ENCODE results near the gene FAM107B. TPM values are rescaled to one million over a fixed set of nuclear protein-coding genes. Genes with fewer than 3 reads are reported as not detected.
"Not testable (repeated sequence)": the region's sequence is repeated elsewhere in the genome, so short reads cannot be mapped to it uniquely, and the experiment has no call there.

The FAM107B gene
- total RNA-seq, 1 experiment from 2014 or later = 41.3 TPM

DNA sequence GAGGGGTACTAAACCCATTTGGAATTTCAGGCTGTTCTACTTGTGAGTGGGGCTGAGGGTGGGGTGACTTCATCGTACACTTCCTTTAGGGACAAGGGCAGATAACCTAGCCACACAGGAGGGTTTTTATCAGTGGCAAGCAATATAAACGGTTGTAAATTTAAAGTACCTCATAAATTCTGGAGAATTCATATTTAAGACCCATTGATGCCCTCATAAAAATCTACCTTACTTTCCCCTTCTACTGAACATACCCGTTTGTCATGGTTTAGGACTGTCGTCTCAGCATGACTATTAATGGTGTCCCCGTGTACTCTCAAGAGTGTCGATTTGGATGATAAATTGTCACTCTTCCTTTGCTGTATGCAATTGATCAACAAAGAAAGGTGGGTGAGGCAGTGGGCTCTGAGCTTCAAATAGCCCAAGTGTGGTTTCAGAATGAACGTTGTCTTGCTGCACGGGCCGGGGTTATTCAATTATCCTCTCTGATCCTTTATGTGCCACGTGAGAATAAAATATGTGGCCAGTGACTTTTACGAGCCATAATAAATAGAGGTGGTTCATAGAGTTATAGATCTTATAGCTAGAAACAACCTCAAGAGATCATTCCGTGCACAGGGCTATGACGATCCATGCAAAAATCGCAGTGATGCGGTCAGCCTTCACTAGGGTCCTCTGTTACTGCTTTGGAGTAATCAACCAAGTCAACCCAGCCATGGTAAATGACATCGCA is 82.2 kb downstream of the FAM107B start:
- intact Hi-C loops (cut with micrococcal nuclease) = no loop called here
- Mint-ChIP-seq H3K27ac (ENCODE audit: low read depth, unreplicated experiment) (no peak overlapping the region), H3K27me3 (ENCODE audit: insufficient read depth, unreplicated experiment) (no peaks in the 10 kb centered on the region), H3K4me3 (ENCODE audit: unreplicated experiment) (no peak overlapping the region), H3K36me3 (ENCODE audit: insufficient read depth, unreplicated experiment) (no peaks in the 10 kb centered on the region), H3K9me3 (ENCODE audit: unreplicated experiment) (no peaks in the 10 kb centered on the region), H3K4me1 (ENCODE audit: insufficient read depth, unreplicated experiment) (no peaks in the 10 kb centered on the region)
- CTCF ChIA-PET = interaction anchor here (0.6 to 1.1 kb wide), 2 partner anchors 8 to 22 kb away, joined by 3 to 4 read pairs; no protein-coding TSS in a partner anchor
- DNase-seq (ENCODE audit: unreplicated experiment) = no peak
- TF ChIP-seq, protein P1, sequence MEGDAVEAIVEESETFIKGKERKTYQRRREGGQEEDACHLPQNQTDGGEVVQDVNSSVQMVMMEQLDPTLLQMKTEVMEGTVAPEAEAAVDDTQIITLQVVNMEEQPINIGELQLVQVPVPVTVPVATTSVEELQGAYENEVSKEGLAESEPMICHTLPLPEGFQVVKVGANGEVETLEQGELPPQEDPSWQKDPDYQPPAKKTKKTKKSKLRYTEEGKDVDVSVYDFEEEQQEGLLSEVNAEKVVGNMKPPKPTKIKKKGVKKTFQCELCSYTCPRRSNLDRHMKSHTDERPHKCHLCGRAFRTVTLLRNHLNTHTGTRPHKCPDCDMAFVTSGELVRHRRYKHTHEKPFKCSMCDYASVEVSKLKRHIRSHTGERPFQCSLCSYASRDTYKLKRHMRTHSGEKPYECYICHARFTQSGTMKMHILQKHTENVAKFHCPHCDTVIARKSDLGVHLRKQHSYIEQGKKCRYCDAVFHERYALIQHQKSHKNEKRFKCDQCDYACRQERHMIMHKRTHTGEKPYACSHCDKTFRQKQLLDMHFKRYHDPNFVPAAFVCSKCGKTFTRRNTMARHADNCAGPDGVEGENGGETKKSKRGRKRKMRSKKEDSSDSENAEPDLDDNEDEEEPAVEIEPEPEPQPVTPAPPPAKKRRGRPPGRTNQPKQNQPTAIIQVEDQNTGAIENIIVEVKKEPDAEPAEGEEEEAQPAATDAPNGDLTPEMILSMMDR (IDR thresholded peaks at IDR 0.05; ENCODE audit: unreplicated experiment) = no peak
- POLR2A ChIA-PET = no interaction called here
- BruUV-seq (replicated peaks) = no TSS peak

DNA sequence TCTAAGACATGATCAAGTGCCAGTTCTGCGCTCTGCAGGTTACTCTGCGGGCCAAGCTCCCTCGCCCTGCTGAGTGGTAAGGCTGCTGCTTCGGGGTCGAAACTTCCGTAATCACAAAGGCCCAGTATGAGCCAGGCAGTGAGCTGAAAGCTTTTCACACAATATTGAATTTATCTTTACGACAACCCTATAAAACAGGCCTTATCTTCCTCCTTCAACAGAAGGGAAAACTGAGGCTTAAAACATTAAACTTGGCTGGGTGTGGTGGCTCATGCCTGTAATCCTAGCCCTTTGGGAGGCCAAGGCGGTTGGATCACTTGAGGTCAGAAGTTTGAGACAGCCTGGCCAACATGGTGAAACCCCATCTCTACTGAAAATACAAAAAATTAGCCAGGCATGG is 83.3 kb downstream of the FAM107B start:
- TF ChIP-seq, protein P1 (IDR thresholded peaks at IDR 0.05; ENCODE audit: unreplicated experiment) = no peak
- ChIA-PET CTCF (interaction anchor here (0.6 to 1.1 kb wide), 3 partner anchors 9 to 22 kb away, joined by 3 read pairs; no protein-coding TSS in a partner anchor), POLR2A (interaction anchor here (0.6 kb wide), 1 partner anchor 19 kb away, joined by 4 read pairs; no protein-coding TSS in a partner anchor)
- DNase-seq (ENCODE audit: unreplicated experiment) = no peak
- no peaks in the 10 kb centered on the region for H3K9me3 Mint-ChIP-seq (ENCODE audit: unreplicated experiment)
- H3K27ac Mint-ChIP-seq (ENCODE audit: low read depth, unreplicated experiment) = no peak overlapping the region
- no peaks in the 10 kb centered on the region for H3K4me1 Mint-ChIP-seq (ENCODE audit: insufficient read depth, unreplicated experiment)
- no peak overlapping the region for H3K4me3 Mint-ChIP-seq (ENCODE audit: unreplicated experiment)
- intact Hi-C loops (cut with micrococcal nuclease) = no loop called here
- BruUV-seq (replicated peaks) = no TSS peak
- H3K27me3 Mint-ChIP-seq (ENCODE audit: insufficient read depth, unreplicated experiment) = no peaks in the 10 kb centered on the region
- no peaks in the 10 kb centered on the region for H3K36me3 Mint-ChIP-seq (ENCODE audit: insufficient read depth, unreplicated experiment)

DNA sequence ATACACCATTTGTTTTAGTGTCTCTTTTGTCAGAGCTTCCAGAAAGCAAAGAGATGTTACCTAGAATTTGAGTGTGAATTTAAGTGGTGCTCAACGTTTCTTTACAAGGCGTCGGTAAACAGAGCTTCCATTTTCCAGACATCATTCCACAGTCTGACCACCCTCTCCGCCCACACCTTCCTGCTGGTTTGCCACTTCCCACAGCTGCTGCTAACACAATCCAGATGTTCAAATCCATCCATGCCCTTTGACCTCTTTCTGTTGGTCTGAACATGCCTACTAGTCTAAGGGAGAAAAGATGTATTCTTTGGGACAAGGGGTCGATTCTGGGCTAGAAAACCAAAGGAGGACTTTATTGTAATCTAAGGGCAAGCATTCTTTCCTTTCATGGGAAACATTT is 86.1 kb downstream of the FAM107B start:
- intact Hi-C loops (cut with micrococcal nuclease) = no loop called here
- Mint-ChIP-seq H3K4me1 (ENCODE audit: insufficient read depth, unreplicated experiment) (no peaks in the 10 kb centered on the region), H3K4me3 (ENCODE audit: unreplicated experiment) (no peak overlapping the region), H3K36me3 (ENCODE audit: insufficient read depth, unreplicated experiment) (peaks cover 6% of the 10 kb centered on the region), H3K9me3 (ENCODE audit: unreplicated experiment) (no peaks in the 10 kb centered on the region), H3K27me3 (ENCODE audit: insufficient read depth, unreplicated experiment) (no peaks in the 10 kb centered on the region), H3K27ac (ENCODE audit: low read depth, unreplicated experiment) (no peak overlapping the region)
- TF ChIP-seq, protein P1 (IDR thresholded peaks at IDR 0.05; ENCODE audit: unreplicated experiment) = no peak
- ChIA-PET POLR2A (interaction anchor here (0.6 kb wide), 2 partner anchors 16 to 37 kb away, joined by 3 read pairs; no protein-coding TSS in a partner anchor), CTCF (interaction anchor here (1.0 to 1.1 kb wide), 2 partner anchors 12 kb away, joined by 3 read pairs; no protein-coding TSS in a partner anchor)
- DNase-seq (ENCODE audit: unreplicated experiment) = no peak
- no TSS peak for BruUV-seq (replicated peaks)

DNA sequence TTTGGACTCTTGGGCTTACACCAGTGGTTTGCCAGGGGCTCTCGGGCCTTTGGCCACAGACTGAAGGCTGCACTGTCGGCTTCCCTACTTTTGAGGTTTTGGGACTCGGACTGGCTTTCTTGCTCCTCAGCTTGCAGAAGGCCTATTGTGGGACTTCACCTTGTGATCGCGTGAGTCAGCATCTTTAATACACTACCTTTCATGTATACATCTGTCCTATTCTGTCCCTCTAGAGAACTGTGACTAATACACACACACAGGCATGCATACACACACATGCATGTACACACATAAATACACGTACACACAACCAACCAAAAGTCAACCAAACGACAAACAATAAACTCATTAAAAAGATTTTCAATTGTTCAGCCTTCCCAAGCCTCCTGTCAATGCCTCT is 86.5 kb downstream of the FAM107B start:
- BruUV-seq (replicated peaks); intact Hi-C loops (cut with micrococcal nuclease); H3K36me3 Mint-ChIP-seq (ENCODE audit: insufficient read depth, unreplicated experiment); H3K9me3 Mint-ChIP-seq (ENCODE audit: unreplicated experiment); H3K4me1 Mint-ChIP-seq (ENCODE audit: insufficient read depth, unreplicated experiment); DNase-seq (ENCODE audit: unreplicated experiment); H3K4me3 Mint-ChIP-seq (ENCODE audit: unreplicated experiment); H3K27ac Mint-ChIP-seq (ENCODE audit: low read depth, unreplicated experiment); H3K27me3 Mint-ChIP-seq (ENCODE audit: insufficient read depth, unreplicated experiment): not testable (repeated sequence)
- ChIA-PET POLR2A (interaction anchor here (0.6 kb wide), 1 partner anchor 16 kb away, joined by 3 read pairs; no protein-coding TSS in a partner anchor), CTCF (interaction anchor here (1.0 to 1.1 kb wide), 2 partner anchors 12 to 13 kb away, joined by 3 read pairs; no protein-coding TSS in a partner anchor)
